ENCODE measurements around the gene TENM3. TPM values are rescaled to one million over a fixed set of nuclear protein-coding genes. Genes with fewer than 3 reads are reported as not detected.

Gene TENM3
- total RNA-seq, 1 experiment from 2014 or later = 0.87 TPM

- Histone ChIP-seq H3K79me2 (ENCODE audit: low read length) (no peaks in the 10 kb centered on the region), H3K9me3 (ENCODE audit: low read length) (no peaks in the 10 kb centered on the region), H3K4me1 (ENCODE audit: insufficient read depth, low read length) (no peaks in the 10 kb centered on the region), H3K4me2 (ENCODE audit: low read length) (no peak overlapping the region), H2AFZ (ENCODE audit: low read length) (no peak overlapping the region), H3K27ac (ENCODE audit: low read length) (no peak overlapping the region), H4K20me1 (ENCODE audit: low read length) (no peaks in the 10 kb centered on the region), H3K9ac (ENCODE audit: low read length) (no peak overlapping the region), H3F3A (ENCODE audit: low read length, unreplicated experiment) (no peaks in the 10 kb centered on the region), H3K9me2 (replicated peaks; ENCODE audit: low read length) (no peaks in the 10 kb centered on the region), H3K27me3 (ENCODE audit: low read length) (0 out of 2 replicates have a peak, but pooled peaks cover 5% of the 10 kb centered on the region), H3K36me3 (ENCODE audit: low read depth, low read length) (no peaks in the 10 kb centered on the region), H3K4me3 (ENCODE audit: low read length) (no peak overlapping the region)
- ChIA-PET CTCF (no interaction called here), POLR2A (ENCODE audit: unreplicated experiment) (no interaction called here)
- DNase-seq = no peak
- no peak for TF ChIP-seq CTCF (conservative IDR thresholded peaks at IDR 0.05; ENCODE audit: low read depth, low read length)
- no peak for TF ChIP-seq EZH2 (IDR thresholded peaks at IDR 0.05; ENCODE audit: low read length, unreplicated experiment)
- no peak for TF ChIP-seq EZH2phosphoT487 (IDR thresholded peaks at IDR 0.05; ENCODE audit: borderline replicate concordance, low read length)
- ATAC-seq = no peak
- intact Hi-C loops (cut with micrococcal nuclease) = no loop called here
- no TSS peak for BruUV-seq (replicated peaks)
These were observed 124.0 kb downstream of the TENM3 start for GRCh38 chr4:182367153-182367552.

GRCh38 chr4:182369211-182369610, 126.0 kb downstream of the TENM3 start:
- Histone ChIP-seq H3K9ac (ENCODE audit: low read length) (no peak overlapping the region), H4K20me1 (ENCODE audit: low read length) (no peaks in the 10 kb centered on the region), H3K79me2 (ENCODE audit: low read length) (no peaks in the 10 kb centered on the region), H3K27ac (ENCODE audit: low read length) (no peak overlapping the region), H3F3A (ENCODE audit: low read length, unreplicated experiment) (no peaks in the 10 kb centered on the region), H3K36me3 (ENCODE audit: low read depth, low read length) (no peaks in the 10 kb centered on the region), H3K27me3 (ENCODE audit: low read length) (0 out of 2 replicates have a peak, but pooled peaks cover 5% of the 10 kb centered on the region), H3K4me2 (ENCODE audit: low read length) (no peak overlapping the region), H3K9me3 (ENCODE audit: low read length) (no peaks in the 10 kb centered on the region), H3K4me3 (ENCODE audit: low read length) (no peak overlapping the region), H3K4me1 (ENCODE audit: insufficient read depth, low read length) (no peaks in the 10 kb centered on the region), H3K9me2 (replicated peaks; ENCODE audit: low read length) (no peaks in the 10 kb centered on the region), H2AFZ (ENCODE audit: low read length) (no peak overlapping the region)
- intact Hi-C loops (cut with micrococcal nuclease) = no loop called here
- CTCF ChIA-PET = no interaction called here
- no TSS peak for BruUV-seq (replicated peaks)
- POLR2A ChIA-PET (ENCODE audit: unreplicated experiment) = no interaction called here
- ATAC-seq (no peak), DNase-seq (no peak)
- TF ChIP-seq EZH2phosphoT487 (IDR thresholded peaks at IDR 0.05; ENCODE audit: borderline replicate concordance, low read length) = no peak

- no TSS peak for BruUV-seq (replicated peaks)
- ATAC-seq (no peak), DNase-seq (no peak)
- Histone ChIP-seq H3K9ac (ENCODE audit: low read length) (no peak overlapping the region), H3K4me1 (ENCODE audit: insufficient read depth, low read length) (no peaks in the 10 kb centered on the region), H3K9me2 (replicated peaks; ENCODE audit: low read length) (no peaks in the 10 kb centered on the region), H2AFZ (ENCODE audit: low read length) (no peak overlapping the region), H3K27me3 (ENCODE audit: low read length) (0 out of 2 replicates have a peak, but pooled peaks cover 5% of the 10 kb centered on the region), H3K4me3 (ENCODE audit: low read length) (no peak overlapping the region), H3K36me3 (ENCODE audit: low read depth, low read length) (no peaks in the 10 kb centered on the region), H3K79me2 (ENCODE audit: low read length) (no peaks in the 10 kb centered on the region), H3F3A (ENCODE audit: low read length, unreplicated experiment) (no peaks in the 10 kb centered on the region), H3K9me3 (ENCODE audit: low read length) (no peaks in the 10 kb centered on the region), H4K20me1 (ENCODE audit: low read length) (no peaks in the 10 kb centered on the region), H3K27ac (ENCODE audit: low read length) (no peak overlapping the region), H3K4me2 (ENCODE audit: low read length) (no peak overlapping the region)
- ChIA-PET CTCF (no interaction called here), POLR2A (ENCODE audit: unreplicated experiment) (no interaction called here)
- TF ChIP-seq CTCF (conservative IDR thresholded peaks at IDR 0.05; ENCODE audit: low read depth, low read length) (no peak), EZH2phosphoT487 (IDR thresholded peaks at IDR 0.05; ENCODE audit: borderline replicate concordance, low read length) (no peak), EZH2 (IDR thresholded peaks at IDR 0.05; ENCODE audit: low read length, unreplicated experiment) (no peak)
- intact Hi-C loops (cut with micrococcal nuclease) = no loop called here
These were observed 127.3 kb downstream of the TENM3 start for GRCh38 chr4:182370491-182370890.
